ENCODE measurements around the gene KIAA0930.

DNA sequence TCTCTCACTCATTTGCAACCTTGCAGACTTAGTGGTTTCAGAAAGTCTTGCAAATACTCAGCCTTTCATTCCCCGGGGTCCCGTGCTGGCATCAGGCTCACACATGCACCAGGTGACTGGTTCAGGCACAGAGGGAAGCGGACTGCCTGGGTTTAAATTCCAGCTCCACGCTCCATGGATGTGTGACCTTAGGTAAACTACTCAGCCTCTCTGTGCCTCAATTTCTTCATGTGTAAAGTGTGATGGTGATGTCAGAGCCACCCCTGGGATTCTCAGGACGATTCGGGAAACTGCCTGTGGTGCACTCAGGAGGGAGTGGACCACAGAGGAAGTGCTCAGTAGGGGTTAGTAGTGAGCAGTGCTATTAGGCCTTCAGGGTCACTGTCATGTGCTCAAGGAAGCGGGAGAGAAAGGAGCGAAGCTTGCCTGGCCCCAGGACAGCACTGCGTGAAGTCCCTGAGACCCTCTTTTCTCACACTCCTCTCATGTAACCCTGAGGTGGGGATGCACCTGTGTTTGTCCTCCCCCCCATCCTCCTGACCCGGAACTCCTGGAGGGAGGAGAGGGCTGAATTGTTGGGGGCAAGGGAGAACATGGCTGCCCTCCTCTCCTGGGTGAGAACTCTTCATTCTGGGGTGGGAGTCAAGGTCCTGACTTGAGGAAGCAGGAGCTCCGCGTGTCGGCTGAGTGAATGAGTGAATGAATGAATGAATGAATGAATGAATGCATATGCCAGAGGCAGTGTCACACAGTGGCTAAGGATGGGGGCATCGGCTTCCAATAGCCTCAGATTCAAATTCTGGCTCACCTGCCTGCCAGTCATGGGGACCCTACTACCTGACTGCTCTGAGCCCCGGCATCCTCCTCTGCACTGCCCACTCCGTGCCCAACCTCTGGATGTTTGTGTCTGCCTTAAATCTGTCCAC lies 29.7 kb upstream of the KIAA0930 start:
- TF ChIP-seq ZNF70 (CRISPR knock-in tag; IDR thresholded peaks at IDR 0.05) (no peak), ZC3H10 (CRISPR knock-in tag; IDR thresholded peaks at IDR 0.05) (no peak), ZFP30 (CRISPR knock-in tag; IDR thresholded peaks at IDR 0.05) (no peak), TCF4 (CRISPR knock-in tag; IDR thresholded peaks at IDR 0.05; ENCODE audit: borderline replicate concordance) (no peak), ESRRG (CRISPR knock-in tag; IDR thresholded peaks at IDR 0.05) (no peak), ZFP3 (CRISPR knock-in tag; IDR thresholded peaks at IDR 0.05) (no peak), CSDC2 (CRISPR knock-in tag; IDR thresholded peaks at IDR 0.05) (no peak)
- TF ChIP-seq, protein P1, sequence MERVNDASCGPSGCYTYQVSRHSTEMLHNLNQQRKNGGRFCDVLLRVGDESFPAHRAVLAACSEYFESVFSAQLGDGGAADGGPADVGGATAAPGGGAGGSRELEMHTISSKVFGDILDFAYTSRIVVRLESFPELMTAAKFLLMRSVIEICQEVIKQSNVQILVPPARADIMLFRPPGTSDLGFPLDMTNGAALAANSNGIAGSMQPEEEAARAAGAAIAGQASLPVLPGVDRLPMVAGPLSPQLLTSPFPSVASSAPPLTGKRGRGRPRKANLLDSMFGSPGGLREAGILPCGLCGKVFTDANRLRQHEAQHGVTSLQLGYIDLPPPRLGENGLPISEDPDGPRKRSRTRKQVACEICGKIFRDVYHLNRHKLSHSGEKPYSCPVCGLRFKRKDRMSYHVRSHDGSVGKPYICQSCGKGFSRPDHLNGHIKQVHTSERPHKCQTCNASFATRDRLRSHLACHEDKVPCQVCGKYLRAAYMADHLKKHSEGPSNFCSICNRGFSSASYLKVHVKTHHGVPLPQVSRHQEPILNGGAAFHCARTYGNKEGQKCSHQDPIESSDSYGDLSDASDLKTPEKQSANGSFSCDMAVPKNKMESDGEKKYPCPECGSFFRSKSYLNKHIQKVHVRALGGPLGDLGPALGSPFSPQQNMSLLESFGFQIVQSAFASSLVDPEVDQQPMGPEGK (CRISPR knock-in tag; IDR thresholded peaks at IDR 0.05; ENCODE audit: borderline replicate concordance): no peak
- TF ChIP-seq, protein P2, sequence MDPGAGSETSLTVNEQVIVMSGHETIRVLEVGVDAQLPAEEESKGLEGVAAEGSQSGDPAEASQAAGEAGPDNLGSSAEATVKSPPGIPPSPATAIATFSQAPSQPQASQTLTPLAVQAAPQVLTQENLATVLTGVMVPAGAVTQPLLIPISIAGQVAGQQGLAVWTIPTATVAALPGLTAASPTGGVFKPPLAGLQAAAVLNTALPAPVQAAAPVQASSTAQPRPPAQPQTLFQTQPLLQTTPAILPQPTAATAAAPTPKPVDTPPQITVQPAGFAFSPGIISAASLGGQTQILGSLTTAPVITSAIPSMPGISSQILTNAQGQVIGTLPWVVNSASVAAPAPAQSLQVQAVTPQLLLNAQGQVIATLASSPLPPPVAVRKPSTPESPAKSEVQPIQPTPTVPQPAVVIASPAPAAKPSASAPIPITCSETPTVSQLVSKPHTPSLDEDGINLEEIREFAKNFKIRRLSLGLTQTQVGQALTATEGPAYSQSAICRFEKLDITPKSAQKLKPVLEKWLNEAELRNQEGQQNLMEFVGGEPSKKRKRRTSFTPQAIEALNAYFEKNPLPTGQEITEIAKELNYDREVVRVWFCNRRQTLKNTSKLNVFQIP (CRISPR knock-in tag; IDR thresholded peaks at IDR 0.05; ENCODE audit: borderline replicate concordance, low read depth): no peak
- TF ChIP-seq, protein P3, sequence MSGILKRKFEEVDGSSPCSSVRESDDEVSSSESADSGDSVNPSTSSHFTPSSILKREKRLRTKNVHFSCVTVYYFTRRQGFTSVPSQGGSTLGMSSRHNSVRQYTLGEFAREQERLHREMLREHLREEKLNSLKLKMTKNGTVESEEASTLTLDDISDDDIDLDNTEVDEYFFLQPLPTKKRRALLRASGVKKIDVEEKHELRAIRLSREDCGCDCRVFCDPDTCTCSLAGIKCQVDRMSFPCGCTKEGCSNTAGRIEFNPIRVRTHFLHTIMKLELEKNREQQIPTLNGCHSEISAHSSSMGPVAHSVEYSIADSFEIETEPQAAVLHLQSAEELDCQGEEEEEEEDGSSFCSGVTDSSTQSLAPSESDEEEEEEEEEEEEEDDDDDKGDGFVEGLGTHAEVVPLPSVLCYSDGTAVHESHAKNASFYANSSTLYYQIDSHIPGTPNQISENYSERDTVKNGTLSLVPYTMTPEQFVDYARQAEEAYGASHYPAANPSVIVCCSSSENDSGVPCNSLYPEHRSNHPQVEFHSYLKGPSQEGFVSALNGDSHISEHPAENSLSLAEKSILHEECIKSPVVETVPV (CRISPR knock-in tag; IDR thresholded peaks at IDR 0.05): no peak

All from SK-N-SH treated with all-trans-retinoic acid at 6 μM for 48 hours (cell line).